ENCODE data around the gene ANKUB1. TPM values are rescaled to one million over a fixed set of nuclear protein-coding genes. Genes with fewer than 3 reads are reported as not detected.

ANKUB1 gene
- total and polyA plus RNA-seq, 10 of the 15 experiments (the other 5 are each of a cell fraction or from before 2014, with no cell fraction given), result 0.08 TPM; not detected in 9

GRCh38 chr3:149727656-149728055 is 64.7 kb downstream of the ANKUB1 start (continued):
- no peak for TF ChIP-seq RUNX3 (IDR thresholded peaks at IDR 0.05; ENCODE audit: low read length)

GRCh38 chr3:149726716-149727407 is 65.5 kb downstream of the ANKUB1 start:
- BruUV-seq (replicated peaks), result no TSS peak
- no peak overlapping the region for H3K4me3 ChIP-seq
- no peaks in the 10 kb centered on the region for H3K9me3 ChIP-seq (replicated peaks; ENCODE audit: control insufficient read depth, insufficient read depth, low read length)
- H3K4me1 ChIP-seq (ENCODE audit: control insufficient read depth, insufficient read depth, low read length), result peaks cover 12% of the 10 kb centered on the region
- in situ Hi-C loops (cut with MboI), result no loop called here
- H3K27ac ChIP-seq (ENCODE audit: control insufficient read depth, insufficient read depth), result no peak overlapping the region
- POLR2A ChIA-PET, result interaction anchor here (0.6 to 1.3 kb wide), 3 partner anchors 123 to 387 kb away, joined by 3 to 6 read pairs (median 5); no protein-coding TSS in a partner anchor
- H4K20me1 ChIP-seq (ENCODE audit: control insufficient read depth, insufficient read depth), result no peaks in the 10 kb centered on the region
- H2AFZ ChIP-seq (ENCODE audit: control insufficient read depth, low read depth, low read length), result no peak overlapping the region
- intact Hi-C loops (cut with micrococcal nuclease; ENCODE audit: unreplicated experiment), result no loop called here
- H3K4me2 ChIP-seq (ENCODE audit: control insufficient read depth, insufficient read depth), result no peak overlapping the region
- no peaks in the 10 kb centered on the region for H3K79me2 ChIP-seq (ENCODE audit: control insufficient read depth, insufficient read depth, low read length)
- H3K36me3 ChIP-seq (ENCODE audit: control insufficient read depth in 2 of 2, insufficient read depth in 2 of 2, low read length in 1 of 2), result no peaks in the 10 kb centered on the region
- H3K9ac ChIP-seq (ENCODE audit: control insufficient read depth, insufficient read depth, low read length), result no peak overlapping the region
- RAD21 ChIA-PET (ENCODE audit: unreplicated experiment), result interaction anchor here (0.6 to 1.4 kb wide), 5 partner anchors 10 to 163 kb away, joined by 3 to 5 read pairs (median 3); partner anchors contain the start of gene WWTR1
- H3K27me3 ChIP-seq (replicated peaks in 1 of 2; ENCODE audit: control insufficient read depth in 2 of 2, insufficient read depth in 2 of 2, low read length in 1 of 2), result no peaks in the 10 kb centered on the region
- DNase-seq (ENCODE audit: low read depth, low spot score) (peak; percentile 40), FAIRE-seq (peak; percentile 69), ATAC-seq (peak; percentile 96)
- SMC1A ChIA-PET (ENCODE audit: uncharacterized antibody, unreplicated experiment), result interaction anchor here (0.7 to 1.7 kb wide), 7 partner anchors 12 to 199 kb away, joined by 3 to 6 read pairs (median 3); no protein-coding TSS in a partner anchor
- CTCF ChIA-PET, result interaction anchor here (0.8 to 3.0 kb wide), 4 partner anchors 9 to 157 kb away, joined by 3 to 14 read pairs (median 6); no protein-coding TSS in a partner anchor
- 2% methylated on average over 2 of the region's 2 CpGs for WGBS (ENCODE audit: insufficient coverage, insufficient replicate concordance, low lambda C conversion rate, missing lambda C conversion rate)
- TF ChIP-seq ZBTB11 (CRISPR knock-in tag; IDR thresholded peaks at IDR 0.05), result no peak
- TF ChIP-seq SREBF1 (IDR thresholded peaks at IDR 0.05; ENCODE audit: low read length), result no peak
- no peak for TF ChIP-seq HCFC1 (IDR thresholded peaks at IDR 0.05; ENCODE audit: low read length)
- peak; percentile 41; the same call in 1 of the 2 replicates for TF ChIP-seq ATF7 (IDR thresholded peaks at IDR 0.05; ENCODE audit: low read depth)
- peak; percentile 33; the same call in 1 of the 2 replicates for TF ChIP-seq CREB1 (IDR thresholded peaks at IDR 0.05; ENCODE audit: low read depth)
- TF ChIP-seq BHLHE40 (IDR thresholded peaks at IDR 0.05; ENCODE audit: borderline replicate concordance in 1 of 2, low read depth in 2 of 2, low read length in 1 of 2), result peak in 1 of 2 experiments; percentile 34; a peak in 1 of 4 replicates
- 0 out of 2 replicates have a peak, but pooled peaks have one; percentile 40 for TF ChIP-seq JUND (IDR thresholded peaks at IDR 0.05; ENCODE audit: low read depth, low read length)
- TF ChIP-seq EED (IDR thresholded peaks at IDR 0.05; ENCODE audit: low read depth), result 0 out of 2 replicates have a peak, but pooled peaks have one; percentile 43
- peak; percentile 64 for TF ChIP-seq BCL3 (IDR thresholded peaks at IDR 0.05; ENCODE audit: borderline replicate concordance, insufficient read depth, low read depth, low read length, poor library complexity, severe bottlenecking)
- TF ChIP-seq DPF2 (IDR thresholded peaks at IDR 0.05), result 0 out of 2 replicates have a peak, but pooled peaks have one; percentile 54
- peak; percentile 87 for TF ChIP-seq BCL11A (IDR thresholded peaks at IDR 0.05; ENCODE audit: low read depth, low read length)
- TF ChIP-seq CBFB (IDR thresholded peaks at IDR 0.05; ENCODE audit: low read depth), result peak; percentile 38; the same call in 1 of the 2 replicates
- TF ChIP-seq MTA2 (IDR thresholded peaks at IDR 0.05; ENCODE audit: low read depth), result peak; percentile 75
- peak; percentile 56; the same call in 1 of the 2 replicates for TF ChIP-seq ZNF24 (IDR thresholded peaks at IDR 0.05)
- TF ChIP-seq, protein P1, sequence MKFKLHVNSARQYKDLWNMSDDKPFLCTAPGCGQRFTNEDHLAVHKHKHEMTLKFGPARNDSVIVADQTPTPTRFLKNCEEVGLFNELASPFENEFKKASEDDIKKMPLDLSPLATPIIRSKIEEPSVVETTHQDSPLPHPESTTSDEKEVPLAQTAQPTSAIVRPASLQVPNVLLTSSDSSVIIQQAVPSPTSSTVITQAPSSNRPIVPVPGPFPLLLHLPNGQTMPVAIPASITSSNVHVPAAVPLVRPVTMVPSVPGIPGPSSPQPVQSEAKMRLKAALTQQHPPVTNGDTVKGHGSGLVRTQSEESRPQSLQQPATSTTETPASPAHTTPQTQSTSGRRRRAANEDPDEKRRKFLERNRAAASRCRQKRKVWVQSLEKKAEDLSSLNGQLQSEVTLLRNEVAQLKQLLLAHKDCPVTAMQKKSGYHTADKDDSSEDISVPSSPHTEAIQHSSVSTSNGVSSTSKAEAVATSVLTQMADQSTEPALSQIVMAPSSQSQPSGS (IDR thresholded peaks at IDR 0.05; ENCODE audit: low read length), result peak; percentile 66; the same call in 1 of the 2 replicates

Measured in GM12878 (cell line).